Stromal cell of bone marrow (primary cell): ENCODE results near the gene ICAM1.

Experiments
- DNase-seq: peaks from one replicate; pipeline ENCODE4 v3.0.0-alpha.2; 2012; ENCODE audit warnings: low read depth

Gene ICAM1

DNA sequence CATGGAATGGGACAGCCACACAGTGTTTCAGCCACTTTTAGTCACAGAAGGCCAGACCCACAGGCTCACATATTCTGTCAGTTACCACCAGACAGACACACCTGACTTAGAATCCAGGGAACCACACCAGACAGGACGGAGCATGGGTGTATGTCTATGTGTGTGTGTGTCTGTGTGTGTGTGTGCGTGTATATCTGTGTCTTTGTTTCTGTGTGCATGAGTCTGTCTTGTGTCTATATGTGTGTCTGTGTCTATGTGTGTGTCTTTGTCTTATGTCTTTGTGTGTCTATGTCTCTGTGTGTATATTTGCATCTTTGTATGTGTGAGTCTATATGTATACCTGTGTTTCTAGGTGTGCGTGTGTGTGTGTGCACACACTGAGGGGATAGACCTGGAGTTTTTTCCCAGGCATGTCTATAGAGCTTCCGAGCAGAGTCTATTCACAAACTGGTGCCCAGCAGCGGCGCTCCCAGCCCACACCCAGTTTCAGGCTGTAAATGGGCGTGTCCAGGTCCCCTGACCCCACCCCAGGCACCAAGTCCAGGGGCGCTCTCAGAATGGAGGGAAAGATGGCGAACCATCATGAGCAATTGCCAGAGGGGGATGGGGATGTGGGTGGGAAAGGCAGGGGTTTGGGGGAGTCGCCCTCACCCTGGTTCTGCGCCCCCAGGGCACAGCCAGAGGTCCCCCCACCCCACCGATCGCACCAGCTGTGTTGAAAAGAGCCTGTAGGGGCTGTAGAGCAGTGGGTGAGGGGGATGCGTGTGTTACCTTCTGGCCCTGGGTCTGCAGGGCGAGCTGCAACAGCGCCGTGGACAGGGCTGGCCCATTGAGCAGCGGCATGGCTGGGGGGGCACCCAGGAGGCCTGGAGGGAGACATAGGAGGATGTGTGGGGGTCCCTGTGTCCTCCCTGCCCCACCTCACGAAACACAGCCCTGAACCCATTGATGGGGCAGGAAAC is 51.2 kb downstream of the ICAM1 start:
- no peak for DNase-seq

DNA sequence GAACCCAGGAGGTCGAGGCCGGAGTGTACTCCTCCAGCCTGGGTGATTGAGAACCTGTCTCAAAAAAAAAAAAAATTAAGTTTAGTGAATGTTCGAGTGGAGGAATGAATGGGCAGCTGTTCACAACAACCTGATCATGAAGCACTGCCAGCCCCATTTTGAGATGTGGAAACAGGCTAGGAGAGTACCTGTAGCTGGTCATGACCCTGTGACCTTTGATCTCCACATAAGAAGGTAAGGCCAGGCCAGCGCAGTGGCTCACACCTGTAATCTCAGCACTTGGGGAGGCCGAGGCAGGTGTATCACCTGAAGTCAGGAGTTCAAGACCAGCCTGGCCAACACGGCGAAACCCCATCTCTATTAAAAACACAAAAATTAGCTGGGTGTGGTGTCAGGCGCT is 54.8 kb downstream of the ICAM1 start:
- DNase-seq = no peak

GRCh38 chr19:10327793-10328192 is 56.9 kb downstream of the ICAM1 start:
- DNase-seq = no peak

DNA sequence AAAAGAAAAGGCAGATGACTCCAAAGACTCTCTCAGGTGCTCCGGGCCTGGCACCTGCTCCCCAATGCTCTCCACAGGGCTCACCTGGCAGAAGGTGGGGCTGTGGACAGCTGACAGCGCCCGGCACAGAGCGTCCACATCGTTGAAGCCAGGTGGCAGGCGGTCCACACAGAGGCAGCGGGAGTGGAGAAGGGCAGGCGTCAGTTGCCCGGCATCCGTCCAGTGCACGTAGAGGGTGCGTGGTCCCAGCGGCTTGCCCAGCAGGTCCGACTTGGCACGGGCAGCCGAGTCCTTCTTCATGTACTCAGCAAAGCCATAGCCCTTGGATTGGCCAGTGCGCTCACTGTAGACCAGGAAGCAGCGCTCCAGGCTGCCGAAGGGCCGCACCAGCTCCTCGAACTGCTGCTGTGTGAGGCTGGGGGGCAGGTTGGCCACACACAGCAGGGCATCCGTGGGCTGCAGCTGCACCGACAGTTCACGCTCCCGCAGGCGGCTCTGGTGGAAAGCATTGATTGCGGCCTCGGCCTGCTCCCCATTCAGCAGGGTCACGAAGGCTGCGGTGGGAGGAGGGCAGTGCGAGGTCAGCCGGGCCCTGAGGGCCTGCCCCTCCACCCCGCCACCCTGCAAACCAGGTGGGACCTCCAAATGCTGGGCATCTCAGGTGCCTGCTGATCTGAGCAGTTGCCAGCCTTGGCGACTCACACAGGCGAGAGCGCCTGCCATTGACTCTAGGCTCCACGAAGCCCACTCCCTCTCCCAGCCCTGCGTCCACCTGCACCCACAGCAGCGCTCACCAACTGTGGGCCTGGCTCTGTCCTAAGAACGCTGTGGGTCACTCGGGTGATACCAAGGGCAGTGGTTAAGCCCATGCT is 57.9 kb downstream of the ICAM1 start:
- no peak for DNase-seq

DNA sequence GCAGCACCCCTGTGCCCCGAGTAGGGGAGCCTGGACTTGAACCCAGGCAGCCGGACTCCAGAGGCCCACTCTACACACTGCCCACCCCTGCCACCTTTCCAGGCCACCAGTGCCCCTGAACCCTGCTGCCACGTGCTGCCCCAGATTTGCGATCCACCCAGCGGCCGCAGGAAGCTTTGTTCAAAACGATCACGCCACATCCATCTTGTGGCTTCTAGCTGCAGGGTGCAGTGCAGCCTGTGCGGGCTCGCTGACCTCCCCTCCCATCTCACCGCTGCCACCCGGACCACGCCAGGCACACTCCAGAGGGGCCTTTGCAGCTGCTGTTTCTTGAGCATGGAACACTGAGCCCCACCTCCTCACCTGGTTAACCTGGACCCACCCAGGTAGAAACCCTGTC is 58.6 kb downstream of the ICAM1 start:
- DNase-seq = no peak

GRCh38 chr19:10332158-10332964 is 61.4 kb downstream of the ICAM1 start:
- no peak for DNase-seq

GRCh38 chr19:10332965-10333757 is 62.2 kb downstream of the ICAM1 start, which contains the start of gene RAVER1:
RAVER1 (minus strand) TSS chr19:10333529; CDS start chr19:10333507, 22 bp downstream.
- DNase-seq = peak; percentile 93

DNA sequence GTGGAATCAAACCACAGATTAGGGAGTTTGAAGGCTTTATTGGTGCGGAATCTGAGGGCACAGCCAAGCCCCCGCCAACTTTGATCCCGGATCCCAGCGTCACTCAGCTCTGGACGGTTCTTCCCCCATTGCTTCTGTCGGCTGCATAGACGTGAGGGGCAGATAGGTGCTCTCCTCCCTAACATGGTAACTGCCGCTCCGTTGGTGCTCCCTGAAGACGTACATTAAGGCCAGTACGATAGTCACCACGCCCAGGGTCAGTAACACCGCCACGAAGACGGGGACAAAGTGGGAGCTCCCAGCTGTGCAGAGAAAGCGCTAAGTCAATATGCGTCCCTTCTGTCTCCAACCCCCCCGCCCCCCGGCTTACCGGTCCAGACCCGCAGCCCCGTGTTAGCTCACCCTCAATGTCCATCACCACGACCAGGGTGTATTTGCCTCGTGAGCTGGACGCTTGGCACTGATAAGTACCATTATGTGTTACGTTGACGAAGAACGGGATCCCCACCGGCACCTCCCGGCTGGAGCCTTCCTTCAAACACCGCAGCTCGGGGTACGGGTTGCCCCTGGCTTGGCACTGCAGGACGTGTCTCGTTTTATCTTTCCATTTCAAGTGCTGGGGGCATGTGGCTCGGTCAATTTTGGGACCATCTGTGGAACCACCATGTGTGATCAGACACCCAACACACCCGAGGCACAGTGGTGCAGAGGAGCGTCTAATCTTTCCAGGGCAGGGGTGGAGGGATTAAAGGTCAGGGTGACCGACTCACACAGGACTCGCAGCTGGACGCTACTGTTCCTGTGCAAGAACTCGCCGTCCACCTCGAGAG is 63.1 kb downstream of the ICAM1 start:
- DNase-seq = no peak

DNA sequence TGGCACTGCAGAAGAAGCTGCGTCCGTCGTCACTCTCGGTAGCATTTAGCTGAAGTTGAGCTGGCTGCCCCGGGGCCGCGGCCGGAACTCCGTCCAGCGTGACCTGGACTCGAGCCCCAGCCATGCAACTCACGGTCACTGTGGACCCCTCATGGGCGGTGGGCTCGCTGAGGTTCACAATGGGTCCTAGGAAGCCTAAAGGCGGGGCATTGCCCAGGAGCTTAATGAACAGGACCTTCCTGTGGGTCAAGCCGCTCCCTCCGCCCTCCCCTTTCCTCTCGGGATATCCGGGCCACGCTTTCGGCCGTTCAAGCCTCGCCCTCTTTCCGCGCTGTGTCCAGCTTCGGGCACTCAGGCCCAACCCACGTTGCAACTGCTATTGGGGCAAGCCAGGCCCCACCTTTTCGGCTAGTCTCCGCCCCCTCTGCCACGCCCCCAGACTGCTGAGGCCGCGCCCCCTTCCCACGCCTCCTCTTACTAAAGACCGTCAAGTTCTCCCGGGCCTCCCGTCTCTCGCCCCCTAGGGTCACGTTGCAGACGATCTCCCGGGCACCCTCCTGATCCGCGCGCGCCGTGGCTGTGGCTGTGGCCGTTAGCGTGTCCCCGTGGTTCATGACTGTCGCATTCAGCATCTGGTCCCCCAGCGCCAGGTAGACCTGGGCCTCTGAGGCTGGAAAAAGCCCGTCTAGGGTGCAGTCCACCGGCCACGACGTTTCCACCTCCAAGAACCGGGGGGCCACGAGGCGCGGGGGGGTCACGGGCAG is 63.9 kb downstream of the ICAM1 start:
- peak; percentile 92 for DNase-seq

- DNase-seq = no peak
These were observed 64.5 kb downstream of the ICAM1 start for GRCh38 chr19:10335352-10335985.
